Mammary epithelial cell (primary cell): ENCODE measurements around the gene GPR68.

Experiments
- CTCF ChIP-seq, 2 donors: IDR thresholded peaks in 1 of 2; conservative IDR thresholded peaks in 1 of 2; 2 replicates each; pipeline ENCODE4 v1.5.1; 2011 to 2012; ENCODE audit warnings: inconsistent platforms in 2 of 2, low read length in 2 of 2, mild to moderate bottlenecking in 2 of 2, control low read depth in 1 of 2, low read depth in 1 of 2; ENCODE audit not compliant: insufficient read depth in 1 of 2; ENCODE audit errors: extremely low read depth in 1 of 2
- EZH2 ChIP-seq: IDR thresholded peaks from 2 replicates; pipeline ENCODE4 v1.6.1; 2012; ENCODE audit warnings: low read length, inconsistent platforms, borderline replicate concordance

GRCh38 chr14:91215381-91215780 is 29.1 kb downstream of the GPR68 start:
- TF ChIP-seq CTCF (conservative IDR thresholded peaks at IDR 0.05 in 1 of 2, IDR thresholded peaks at IDR 0.05 in 1 of 2; ENCODE audit: extremely low read depth in 1 of 2, insufficient read depth in 1 of 2, low read depth in 1 of 2, low read length in 2 of 2): no peak
- TF ChIP-seq EZH2: no peak
